Kidney (tissue), 14 donors: ENCODE measurements around the gene ZBTB44. TPM values are rescaled to one million over a fixed set of nuclear protein-coding genes. Genes with fewer than 3 reads are reported as not detected.

Experiments used
- DNase-seq, 5 donors: peaks; one replicate each; pipeline ENCODE4 v3.0.0-alpha.2; 2013 to 2020
- FAIRE-seq: peaks from 2 replicates; lab custom pipeline; 2012; peaks lifted over from hg19 to GRCh38; lab: Jason Lieb, UNC
- H3K27ac ChIP-seq, 2 donors: one replicate each; pipeline ENCODE4 v1.7.0; 2013; ENCODE audit warnings: low read depth in 2 of 2, low read length in 2 of 2, inconsistent platforms in 1 of 2
- H3K27me3 ChIP-seq: one replicate; pipeline ENCODE4 v1.7.1; 2013; ENCODE audit warnings: low read length, inconsistent platforms; ENCODE audit not compliant: control insufficient read depth, insufficient read depth
- H3K36me3 ChIP-seq, 3 donors: one replicate each; pipeline versions ENCODE4 v1.7.0 to v1.7.1; 2013; ENCODE audit warnings: low read length in 3 of 3, control low read depth in 1 of 3, inconsistent platforms in 1 of 3; ENCODE audit not compliant: insufficient read depth in 3 of 3, control insufficient read depth in 2 of 3
- H3K4me1 ChIP-seq, 3 donors: one replicate each; pipeline versions ENCODE4 v1.7.0 to v1.7.1; 2013; ENCODE audit warnings: low read length in 3 of 3, inconsistent platforms in 1 of 3, low read depth in 1 of 3; ENCODE audit not compliant: control insufficient read depth in 2 of 3, insufficient read depth in 2 of 3
- H3K4me3 ChIP-seq, 3 donors: one replicate each; pipeline versions ENCODE4 v1.7.0 to v1.8.1; 2013; ENCODE audit warnings: low read length in 3 of 3, control low read depth in 1 of 3, inconsistent platforms in 1 of 3
- H3K9ac ChIP-seq, 3 donors: one replicate each; pipeline versions ENCODE4 v1.7.0 to v1.7.1; 2013; ENCODE audit warnings: low read length in 3 of 3, control low read depth in 1 of 3, inconsistent platforms in 1 of 3
- H3K9me3 ChIP-seq, 3 donors: one replicate each; pipeline versions ENCODE4 v1.7.0 to v1.7.1; 2013; ENCODE audit warnings: low read length in 3 of 3, control low read depth in 1 of 3, inconsistent platforms in 1 of 3; ENCODE audit not compliant: control insufficient read depth in 2 of 3, insufficient read depth in 1 of 3
- intact Hi-C: fragments of 100-400 bp; cut with DNase I; formaldehyde crosslinking; loops from one replicate; pipeline ENCODE4 v1.11.1; 2022
- polyA plus RNA-seq: library from polyadenylated mRNA; stranded (reverse); fragments of 350-450 nt; fragmentation: Illumina TruSeq; extraction: RNeasy Lipid Tissue Mini Kit (QIAGEN cat#74804); gene quantifications from one replicate; pipeline ENCODE4 v1.2.3, GENCODE V29; 2014; ENCODE audit warnings: low read depth, low replicate concordance; ENCODE audit not compliant: insufficient read depth
- total RNA-seq: library from RNA; stranded (reverse); fragmentation: NEBNext Ultra II Directional; extraction: Animal tissue kit (Norgen Biotek cat#: 25700); gene quantifications from one replicate; pipeline ENCODE4 v1.2.1, GENCODE V29; 2021
- TF ChIP-seq, protein P1 (sequence below): IDR thresholded peaks from 3 replicates; pipeline ENCODE4 v1.5.1; 2012; ENCODE audit warnings: mild to moderate bottlenecking, moderate library complexity, borderline replicate concordance; ENCODE audit not compliant: insufficient read depth; ENCODE audit errors: extremely low read depth
- donor health status: control.
- donor health status: control.
- donor health status: control.
- donor health status: control.
- donor health status: control.
- donor health status: DM: yes; HTN: yes; CAD: no.
- donor health status: Normal renal cell carcinoma (clear cell type).

ZBTB44 gene
- total and polyA plus RNA-seq, 2 donors from 2014 or later: 13.1 to 59.7 TPM

DNA sequence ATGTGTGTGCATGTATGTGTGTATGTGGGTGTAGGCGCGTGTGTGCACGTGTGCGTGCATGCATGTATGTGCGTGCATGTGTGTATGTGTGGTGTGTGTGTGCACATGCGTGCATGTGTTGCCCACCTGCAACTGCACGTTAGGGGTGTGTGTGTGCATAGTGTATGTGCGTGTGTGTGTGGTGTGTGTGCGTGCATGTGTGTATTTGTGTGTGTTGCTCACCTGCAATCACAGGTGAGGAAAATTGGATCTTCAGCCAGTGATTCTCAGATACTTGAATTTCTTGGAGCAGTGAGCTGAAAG lies 100.8 kb downstream of the ZBTB44 start:
- no peak overlapping the region for H3K27ac ChIP-seq
- H3K36me3 ChIP-seq: peaks cover 0 to 4% (median 0%) of the 10 kb centered on the region in 3 donors
- TF ChIP-seq, protein P1, sequence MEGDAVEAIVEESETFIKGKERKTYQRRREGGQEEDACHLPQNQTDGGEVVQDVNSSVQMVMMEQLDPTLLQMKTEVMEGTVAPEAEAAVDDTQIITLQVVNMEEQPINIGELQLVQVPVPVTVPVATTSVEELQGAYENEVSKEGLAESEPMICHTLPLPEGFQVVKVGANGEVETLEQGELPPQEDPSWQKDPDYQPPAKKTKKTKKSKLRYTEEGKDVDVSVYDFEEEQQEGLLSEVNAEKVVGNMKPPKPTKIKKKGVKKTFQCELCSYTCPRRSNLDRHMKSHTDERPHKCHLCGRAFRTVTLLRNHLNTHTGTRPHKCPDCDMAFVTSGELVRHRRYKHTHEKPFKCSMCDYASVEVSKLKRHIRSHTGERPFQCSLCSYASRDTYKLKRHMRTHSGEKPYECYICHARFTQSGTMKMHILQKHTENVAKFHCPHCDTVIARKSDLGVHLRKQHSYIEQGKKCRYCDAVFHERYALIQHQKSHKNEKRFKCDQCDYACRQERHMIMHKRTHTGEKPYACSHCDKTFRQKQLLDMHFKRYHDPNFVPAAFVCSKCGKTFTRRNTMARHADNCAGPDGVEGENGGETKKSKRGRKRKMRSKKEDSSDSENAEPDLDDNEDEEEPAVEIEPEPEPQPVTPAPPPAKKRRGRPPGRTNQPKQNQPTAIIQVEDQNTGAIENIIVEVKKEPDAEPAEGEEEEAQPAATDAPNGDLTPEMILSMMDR: no peak
- no peak for FAIRE-seq
- H3K4me1 ChIP-seq: peaks cover 0 to 9% (median 0%) of the 10 kb centered on the region in 3 donors
- peak in 2 of 5 donors; percentile 4 to 43 for DNase-seq
- intact Hi-C loops: no loop called here
- no peaks in the 10 kb centered on the region for H3K9me3 ChIP-seq
- H3K4me3 ChIP-seq: no peak overlapping the region
- H3K27me3 ChIP-seq: no peaks in the 10 kb centered on the region
- no peak overlapping the region for H3K9ac ChIP-seq

GRCh38 chr11:130213143-130213978 lies 101.4 kb downstream of the ZBTB44 start:
- H3K36me3 ChIP-seq: peaks cover 0 to 4% (median 0%) of the 10 kb centered on the region in 3 donors
- no peak overlapping the region for H3K4me3 ChIP-seq
- DNase-seq (peak; percentile 75 to 84 (median 81)), FAIRE-seq (no peak)
- intact Hi-C loops: no loop called here
- no peaks in the 10 kb centered on the region for H3K9me3 ChIP-seq
- no peak overlapping the region for H3K27ac ChIP-seq
- TF ChIP-seq, protein P1: peak; percentile 91
- peaks cover 0 to 10% (median 0%) of the 10 kb centered on the region in 3 donors for H3K4me1 ChIP-seq
- no peaks in the 10 kb centered on the region for H3K27me3 ChIP-seq
- H3K9ac ChIP-seq: no peak overlapping the region

DNA sequence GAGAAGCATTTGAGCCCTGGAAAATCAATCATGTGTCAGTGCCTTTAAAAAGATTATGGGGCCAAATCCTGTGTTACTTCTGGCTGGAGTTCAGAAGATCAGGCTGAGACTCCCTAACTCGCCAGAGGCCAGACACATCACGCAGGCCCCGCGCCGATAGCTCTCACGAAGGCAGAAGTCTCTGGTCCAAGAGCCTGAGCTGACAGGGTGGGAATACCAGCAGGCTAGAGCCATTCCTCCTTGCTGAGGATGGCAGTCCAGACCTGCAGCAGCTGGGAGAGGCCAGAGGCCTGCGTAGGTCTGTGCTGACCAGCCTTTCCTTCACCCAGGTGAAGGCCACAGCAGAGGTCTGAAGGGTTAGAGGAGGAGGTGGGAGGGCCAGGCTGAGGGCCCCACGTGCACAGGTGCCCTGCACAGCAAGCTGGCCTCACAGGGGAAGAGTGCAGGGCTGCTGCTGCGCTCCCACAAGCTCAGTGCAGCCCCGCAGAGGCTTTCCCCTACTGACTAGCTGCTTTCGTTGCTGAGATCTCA lies 102.2 kb downstream of the ZBTB44 start:
- Histone ChIP-seq H3K9ac (no peak overlapping the region), H3K27ac (no peak overlapping the region), H3K4me3 (no peak overlapping the region), H3K9me3 (no peaks in the 10 kb centered on the region), H3K27me3 (no peaks in the 10 kb centered on the region), H3K36me3 (peaks cover 0 to 4% (median 0%) of the 10 kb centered on the region in 3 donors), H3K4me1 (peaks cover 0 to 10% (median 0%) of the 10 kb centered on the region in 3 donors)
- no peak for FAIRE-seq
- intact Hi-C loops: no loop called here
- TF ChIP-seq, protein P1: no peak
- peak in 3 of 5 donors; percentile 8 to 54 (median 49) for DNase-seq
